GM12878 (cell line): ENCODE results near the gene ELAVL1.

Source experiments
- BMI1 ChIP-seq: fragments of 450-650 bp; IDR thresholded peaks from 2 replicates; pipeline ENCODE4 v1.6.1; 2016; ENCODE audit warnings: mild to moderate bottlenecking, moderate library complexity, borderline replicate concordance
- CEBPB ChIP-seq, 2 experiments: fragments of 150-350 bp in 1 of 2; IDR thresholded peaks; 2 replicates each; pipeline ENCODE4 v1.6.1; 2012 to 2014; ENCODE audit warnings: low read depth in 2 of 2, low read length in 2 of 2, borderline replicate concordance in 1 of 2, inconsistent platforms in 1 of 2
- MYB ChIP-seq: fragments of 150-350 bp; IDR thresholded peaks from 2 replicates; pipeline ENCODE4 v1.6.1; 2014; ENCODE audit warnings: mild to moderate bottlenecking, low read depth, low read length, borderline replicate concordance
- POLR2A ChIP-seq: IDR thresholded peaks from 2 replicates; pipeline ENCODE4 v1.6.1; 2011; ENCODE audit warnings: low read depth, mild to moderate bottlenecking, low read length
- POU2F2 ChIP-seq: IDR thresholded peaks from 3 replicates; pipeline ENCODE4 v1.6.1; 2011; ENCODE audit warnings: low read depth, mild to moderate bottlenecking, low read length, borderline replicate concordance
- RAD21 ChIP-seq: IDR thresholded peaks from 2 replicates; pipeline ENCODE4 v1.6.1; 2011; ENCODE audit warnings: mild to moderate bottlenecking, low read depth, low read length, moderate library complexity; ENCODE audit not compliant: insufficient read depth
- SIN3A ChIP-seq: IDR thresholded peaks from 2 replicates; pipeline ENCODE4 v1.6.1; 2012; ENCODE audit warnings: low read depth, low read length, improper control_type of control experiment
- SP1 ChIP-seq: IDR thresholded peaks from one replicate; pipeline ENCODE4 v1.6.1; 2011; ENCODE audit warnings: low read depth, low read length
- STAT1 ChIP-seq: fragments of 450-650 bp; conservative IDR thresholded peaks from 2 replicates; pipeline ENCODE4 v1.6.1; 2014; ENCODE audit warnings: antibody characterized with exemption, mild to moderate bottlenecking
- TAF1 ChIP-seq: IDR thresholded peaks from 2 replicates; pipeline ENCODE4 v1.6.1; 2011; ENCODE audit warnings: mild to moderate bottlenecking, low read depth, low read length, borderline replicate concordance
- TF ChIP-seq, protein P1 (sequence below): IDR thresholded peaks from 2 replicates; pipeline ENCODE4 v1.6.1; 2012; ENCODE audit warnings: improper control_type of control experiment, low read depth, low read length; ENCODE audit not compliant: insufficient replicate concordance

- TF ChIP-seq MYB, result no peak
- TF ChIP-seq BMI1, result no peak
- no peak for TF ChIP-seq SIN3A
- no peak for TF ChIP-seq SP1
- no peak for TF ChIP-seq CEBPB (IDR thresholded peaks at IDR 0.05; ENCODE audit: borderline replicate concordance in 1 of 2, low read depth in 2 of 2, low read length in 2 of 2)
- no peak for TF ChIP-seq POLR2A
- no peak for TF ChIP-seq POU2F2
- no peak for TF ChIP-seq TAF1
- TF ChIP-seq, protein P1, sequence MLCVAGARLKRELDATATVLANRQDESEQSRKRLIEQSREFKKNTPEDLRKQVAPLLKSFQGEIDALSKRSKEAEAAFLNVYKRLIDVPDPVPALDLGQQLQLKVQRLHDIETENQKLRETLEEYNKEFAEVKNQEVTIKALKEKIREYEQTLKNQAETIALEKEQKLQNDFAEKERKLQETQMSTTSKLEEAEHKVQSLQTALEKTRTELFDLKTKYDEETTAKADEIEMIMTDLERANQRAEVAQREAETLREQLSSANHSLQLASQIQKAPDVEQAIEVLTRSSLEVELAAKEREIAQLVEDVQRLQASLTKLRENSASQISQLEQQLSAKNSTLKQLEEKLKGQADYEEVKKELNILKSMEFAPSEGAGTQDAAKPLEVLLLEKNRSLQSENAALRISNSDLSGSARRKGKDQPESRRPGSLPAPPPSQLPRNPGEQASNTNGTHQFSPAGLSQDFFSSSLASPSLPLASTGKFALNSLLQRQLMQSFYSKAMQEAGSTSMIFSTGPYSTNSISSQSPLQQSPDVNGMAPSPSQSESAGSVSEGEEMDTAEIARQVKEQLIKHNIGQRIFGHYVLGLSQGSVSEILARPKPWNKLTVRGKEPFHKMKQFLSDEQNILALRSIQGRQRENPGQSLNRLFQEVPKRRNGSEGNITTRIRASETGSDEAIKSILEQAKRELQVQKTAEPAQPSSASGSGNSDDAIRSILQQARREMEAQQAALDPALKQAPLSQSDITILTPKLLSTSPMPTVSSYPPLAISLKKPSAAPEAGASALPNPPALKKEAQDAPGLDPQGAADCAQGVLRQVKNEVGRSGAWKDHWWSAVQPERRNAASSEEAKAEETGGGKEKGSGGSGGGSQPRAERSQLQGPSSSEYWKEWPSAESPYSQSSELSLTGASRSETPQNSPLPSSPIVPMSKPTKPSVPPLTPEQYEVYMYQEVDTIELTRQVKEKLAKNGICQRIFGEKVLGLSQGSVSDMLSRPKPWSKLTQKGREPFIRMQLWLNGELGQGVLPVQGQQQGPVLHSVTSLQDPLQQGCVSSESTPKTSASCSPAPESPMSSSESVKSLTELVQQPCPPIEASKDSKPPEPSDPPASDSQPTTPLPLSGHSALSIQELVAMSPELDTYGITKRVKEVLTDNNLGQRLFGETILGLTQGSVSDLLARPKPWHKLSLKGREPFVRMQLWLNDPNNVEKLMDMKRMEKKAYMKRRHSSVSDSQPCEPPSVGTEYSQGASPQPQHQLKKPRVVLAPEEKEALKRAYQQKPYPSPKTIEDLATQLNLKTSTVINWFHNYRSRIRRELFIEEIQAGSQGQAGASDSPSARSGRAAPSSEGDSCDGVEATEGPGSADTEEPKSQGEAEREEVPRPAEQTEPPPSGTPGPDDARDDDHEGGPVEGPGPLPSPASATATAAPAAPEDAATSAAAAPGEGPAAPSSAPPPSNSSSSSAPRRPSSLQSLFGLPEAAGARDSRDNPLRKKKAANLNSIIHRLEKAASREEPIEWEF, result no peak
- no peak for TF ChIP-seq RAD21
- TF ChIP-seq STAT1, result no peak
Measured at GRCh38 chr19:7913652-7914051, 91.8 kb downstream of the ELAVL1 start.
